Loucy (cell line): Measurements from ENCODE around the gene NLRP9.
A peak's percentile ranks its signal among the peaks of the same experiment; 100 is the strongest.
"Not testable (repeated sequence)": the region's sequence is repeated elsewhere in the genome, so short reads cannot be mapped to it uniquely, and the experiment has no call there.

ENCODE experiments used
- H2AFZ ChIP-seq: fragments of 200-600 bp; sonication (generic); 2 replicates; pipeline ENCODE4 v1.6.0; 2016; ENCODE audit warnings: antibody characterized with exemption, mild to moderate bottlenecking, low read length, moderate library complexity
- H3F3A ChIP-seq: fragments of 200-600 bp; 2 replicates; pipeline ENCODE4 v1.6.0; 2016; ENCODE audit warnings: antibody characterized with exemption, low read depth, mild to moderate bottlenecking
- H3K27me3 ChIP-seq: fragments of 200-600 bp; sonication (generic); 2 replicates; pipeline ENCODE4 v1.6.1; 2014; ENCODE audit warnings: low read length, mild to moderate bottlenecking; ENCODE audit not compliant: insufficient read depth, poor library complexity, severe bottlenecking
- H3K36me3 ChIP-seq: fragments of 200-600 bp; sonication (generic); 2 replicates; pipeline ENCODE4 v1.6.1; 2016; ENCODE audit warnings: low read length; ENCODE audit not compliant: insufficient read depth
- H3K4me1 ChIP-seq: fragments of 200-600 bp; sonication (generic); 2 replicates; pipeline ENCODE4 v1.5.1; 2014; ENCODE audit warnings: low read length, mild to moderate bottlenecking; ENCODE audit not compliant: insufficient read depth, poor library complexity, severe bottlenecking
- H3K4me2 ChIP-seq: fragments of 200-600 bp; sonication (generic); 2 replicates; pipeline ENCODE4 v1.6.0; 2014; ENCODE audit warnings: antibody characterized with exemption, low read length, low read depth, mild to moderate bottlenecking; ENCODE audit not compliant: poor library complexity, severe bottlenecking
- H3K4me3 ChIP-seq: fragments of 200-600 bp; sonication (generic); 2 replicates; pipeline ENCODE4 v1.5.1; 2014; ENCODE audit warnings: low read length, mild to moderate bottlenecking, mixed read lengths; ENCODE audit not compliant: poor library complexity, severe bottlenecking
- H3K79me2 ChIP-seq: fragments of 200-600 bp; sonication (generic); 2 replicates; pipeline ENCODE4 v1.6.1; 2014; ENCODE audit warnings: low read length; ENCODE audit not compliant: insufficient read depth
- H3K9ac ChIP-seq: fragments of 200-600 bp; sonication (generic); 2 replicates; pipeline ENCODE4 v1.6.0; 2014; ENCODE audit warnings: mild to moderate bottlenecking, low read depth, low read length, moderate library complexity; ENCODE audit not compliant: poor library complexity, severe bottlenecking
- H3K9me2 ChIP-seq: fragments of 200-600 bp; sonication (generic); replicated peaks from 2 replicates; pipeline ENCODE4 v1.6.1; 2016; ENCODE audit warnings: low read depth, low read length, mixed read lengths
- H3K9me3 ChIP-seq: fragments of 200-600 bp; sonication (generic); 2 replicates; pipeline ENCODE4 v1.6.1; 2014; ENCODE audit warnings: mild to moderate bottlenecking, antibody characterized with exemption, low read length, low read depth; ENCODE audit not compliant: insufficient read depth
- H4K20me1 ChIP-seq: fragments of 200-600 bp; sonication (generic); 2 replicates; pipeline ENCODE4 v1.6.0; 2014; ENCODE audit warnings: antibody characterized with exemption, low read length, mild to moderate bottlenecking; ENCODE audit not compliant: insufficient read depth, poor library complexity, severe bottlenecking
- CTCF ChIP-seq: fragments of 200-600 bp; sonication (generic); conservative IDR thresholded peaks from 2 replicates; pipeline ENCODE4 v1.5.1; 2014; ENCODE audit warnings: mild to moderate bottlenecking, antibody characterized with exemption, low read length
- EZH2phosphoT487 ChIP-seq: fragments of 200-600 bp; IDR thresholded peaks from 2 replicates; pipeline ENCODE4 v1.6.1; 2018; ENCODE audit warnings: antibody characterized with exemption, mild to moderate bottlenecking, moderate library complexity, borderline replicate concordance

Gene NLRP9

DNA sequence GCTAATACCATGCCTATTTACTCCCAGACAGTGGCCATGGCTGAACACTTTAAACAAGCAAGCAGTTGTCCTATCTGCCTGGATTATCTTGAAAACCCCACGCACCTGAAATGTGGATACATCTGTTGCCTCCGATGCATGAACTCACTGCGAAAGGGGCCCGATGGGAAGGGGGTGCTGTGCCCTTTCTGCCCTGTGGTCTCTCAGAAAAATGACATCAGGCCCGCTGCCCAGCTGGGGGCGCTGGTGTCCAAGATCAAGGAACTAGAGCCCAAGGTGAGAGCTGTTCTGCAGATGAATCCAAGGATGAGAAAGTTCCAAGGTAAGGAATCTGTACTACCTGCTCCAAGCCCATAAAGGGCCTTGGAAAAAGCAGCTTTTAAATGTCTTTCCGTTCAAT lies 39.3 kb upstream of the NLRP9 start:
- Histone ChIP-seq H3K4me2 (no peak overlapping the region), H3K9me3 (no peaks in the 10 kb centered on the region), H3K79me2 (no peaks in the 10 kb centered on the region)

GRCh38 chr19:55769632-55770031 lies 31.4 kb upstream of the NLRP9 start:
- H3K27me3 ChIP-seq, H3K4me2 ChIP-seq: not testable (repeated sequence)

More for the DNA sequence above, 39.3 kb upstream of the NLRP9 start:
- H3K4me1 ChIP-seq: no peaks in the 10 kb centered on the region
- TF ChIP-seq CTCF: peak; percentile 42
- TF ChIP-seq EZH2phosphoT487: no peak
- H4K20me1 ChIP-seq: no peaks in the 10 kb centered on the region
- no peak overlapping the region for H3K9ac ChIP-seq
- no peaks in the 10 kb centered on the region for H3K36me3 ChIP-seq
- no peak overlapping the region for H2AFZ ChIP-seq
- H3K27me3 ChIP-seq: no peaks in the 10 kb centered on the region
- no peaks in the 10 kb centered on the region for H3F3A ChIP-seq
- H3K4me3 ChIP-seq: no peak overlapping the region
- H3K9me2 ChIP-seq: no peaks in the 10 kb centered on the region

GRCh38 chr19:55768818-55769217 lies 30.6 kb upstream of the NLRP9 start, which contains the start of gene RFPL4AL1:
RFPL4AL1 (plus strand) TSS chr19:55769118; CDS start chr19:55771805, 2,687 bp downstream.
- not testable (repeated sequence) for H3K27me3 ChIP-seq, H3K79me2 ChIP-seq, H3K9ac ChIP-seq, H3K4me1 ChIP-seq, H4K20me1 ChIP-seq, H3K9me3 ChIP-seq, H3K36me3 ChIP-seq, H2AFZ ChIP-seq, H3K4me3 ChIP-seq, H3K4me2 ChIP-seq, H3K9me2 ChIP-seq, H3F3A ChIP-seq

More at GRCh38 chr19:55769632-55770031, 31.4 kb upstream of the NLRP9 start:
- not testable (repeated sequence) for H3K4me3 ChIP-seq, H2AFZ ChIP-seq, H3K9me2 ChIP-seq, H3K9ac ChIP-seq, H3K36me3 ChIP-seq, H3K4me1 ChIP-seq, H3K79me2 ChIP-seq, H3K9me3 ChIP-seq, H3F3A ChIP-seq, H4K20me1 ChIP-seq

GRCh38 chr19:55766466-55766865 lies 28.3 kb upstream of the NLRP9 start:
- Histone ChIP-seq H2AFZ (no peak overlapping the region), H3K4me1 (no peaks in the 10 kb centered on the region), H3K36me3 (no peaks in the 10 kb centered on the region), H3F3A (no peaks in the 10 kb centered on the region), H3K9ac (no peak overlapping the region), H3K27me3 (no peaks in the 10 kb centered on the region), H3K4me2 (no peak overlapping the region), H3K9me2 (no peaks in the 10 kb centered on the region), H3K79me2 (no peaks in the 10 kb centered on the region), H4K20me1 (no peaks in the 10 kb centered on the region), H3K4me3 (no peak overlapping the region), H3K9me3 (no peaks in the 10 kb centered on the region)
- no peak for TF ChIP-seq EZH2phosphoT487
- TF ChIP-seq CTCF: no peak

DNA sequence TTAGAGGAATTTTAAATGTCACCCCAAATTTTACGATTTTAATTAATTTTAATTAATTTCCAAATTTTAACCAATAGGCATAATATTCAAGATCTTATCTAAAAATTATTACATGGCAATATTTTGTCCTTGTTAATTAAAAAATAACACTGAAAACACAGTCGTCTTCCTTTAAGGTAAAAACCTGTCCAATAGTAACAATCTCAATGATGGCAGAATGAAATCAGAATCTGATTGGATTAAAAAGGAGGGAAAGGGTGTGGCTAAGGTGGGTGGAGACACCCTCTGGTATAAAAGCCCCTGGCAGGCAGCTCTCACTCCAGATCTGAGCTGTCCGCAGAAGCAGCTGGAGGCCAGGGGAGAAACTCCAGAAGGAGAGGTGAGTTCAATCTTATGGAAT lies 20.6 kb upstream of the NLRP9 start, which contains the start of gene RFPL4A:
RFPL4A (plus strand) TSS at position 301 of the 400 bp plus-strand sequence. CDS start 2,704 bp downstream, outside the sequence.
- not testable (repeated sequence) for H3K79me2 ChIP-seq, H3K4me1 ChIP-seq, H3K36me3 ChIP-seq, H3K4me2 ChIP-seq, H3F3A ChIP-seq, H2AFZ ChIP-seq, H3K4me3 ChIP-seq, H3K27me3 ChIP-seq, H3K9me2 ChIP-seq, H4K20me1 ChIP-seq, H3K9ac ChIP-seq, H3K9me3 ChIP-seq

- not testable (repeated sequence) for H3F3A ChIP-seq, H4K20me1 ChIP-seq, H3K36me3 ChIP-seq, H3K79me2 ChIP-seq, H2AFZ ChIP-seq, H3K4me2 ChIP-seq, H3K9me3 ChIP-seq, H3K9ac ChIP-seq, H3K27me3 ChIP-seq, H3K4me3 ChIP-seq, H3K9me2 ChIP-seq, H3K4me1 ChIP-seq
These were observed 18.6 kb upstream of the NLRP9 start for GRCh38 chr19:55756808-55757207.
